ENCODE data around the gene PLEKHN1.
A peak's percentile ranks its signal among the peaks of the same experiment; 100 is the strongest.
"Not testable (repeated sequence)": the region's sequence is repeated elsewhere in the genome, so short reads cannot be mapped to it uniquely, and the experiment has no call there.

Gene PLEKHN1

DNA sequence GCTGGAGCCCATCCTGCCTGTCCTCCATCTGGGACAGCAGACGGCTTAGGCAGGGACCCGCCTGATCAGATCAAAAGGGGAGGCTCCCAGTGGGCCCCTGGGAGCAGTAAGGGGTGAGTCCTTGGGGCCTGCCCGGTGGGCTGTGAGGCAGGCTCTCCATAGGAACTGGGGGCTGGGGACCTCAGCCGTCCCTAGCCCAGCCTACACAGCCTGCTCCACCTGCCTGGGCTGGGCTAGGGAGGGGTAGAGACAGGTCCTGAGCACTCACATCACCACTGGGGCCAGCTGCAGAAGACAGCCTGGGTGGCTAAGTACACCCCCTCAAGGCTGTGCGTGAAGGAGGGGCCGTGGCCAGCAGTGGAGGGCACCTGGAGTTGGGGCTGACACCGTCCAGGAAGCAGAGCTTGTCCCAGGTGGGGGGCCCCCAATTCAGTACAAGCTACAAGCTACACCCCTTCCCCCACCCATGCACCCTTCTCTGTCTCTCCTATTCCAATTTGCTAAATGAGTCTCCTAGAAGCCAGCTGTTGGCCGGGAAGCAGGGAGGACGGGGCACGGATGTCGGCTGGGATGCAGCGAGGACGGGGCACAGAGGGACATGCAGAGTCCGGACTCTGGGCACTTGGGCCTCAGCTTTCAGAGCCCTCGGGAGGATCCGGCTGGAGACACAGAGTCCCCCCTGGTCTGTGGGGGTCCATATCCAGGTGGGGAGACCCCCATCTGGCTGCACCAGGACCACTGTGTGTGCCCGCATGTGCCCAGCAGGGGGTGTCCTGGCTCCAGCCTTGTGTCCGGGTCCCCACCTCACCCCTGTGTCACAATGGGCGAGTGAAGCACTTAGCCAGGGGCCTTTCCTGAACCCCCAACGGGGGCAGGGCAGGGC, 48.8 kb downstream of the PLEKHN1 start:
- H3K4me3 ChIP-seq (ENCODE audit: low read depth, low read length) = no peak overlapping the region
- in situ Hi-C loops (cut with HindIII; ENCODE audit: low sequenced_read_pairs) = no loop called here
- no peak for DNase-seq (ENCODE audit: low read depth)
- TF ChIP-seq, protein P1, sequence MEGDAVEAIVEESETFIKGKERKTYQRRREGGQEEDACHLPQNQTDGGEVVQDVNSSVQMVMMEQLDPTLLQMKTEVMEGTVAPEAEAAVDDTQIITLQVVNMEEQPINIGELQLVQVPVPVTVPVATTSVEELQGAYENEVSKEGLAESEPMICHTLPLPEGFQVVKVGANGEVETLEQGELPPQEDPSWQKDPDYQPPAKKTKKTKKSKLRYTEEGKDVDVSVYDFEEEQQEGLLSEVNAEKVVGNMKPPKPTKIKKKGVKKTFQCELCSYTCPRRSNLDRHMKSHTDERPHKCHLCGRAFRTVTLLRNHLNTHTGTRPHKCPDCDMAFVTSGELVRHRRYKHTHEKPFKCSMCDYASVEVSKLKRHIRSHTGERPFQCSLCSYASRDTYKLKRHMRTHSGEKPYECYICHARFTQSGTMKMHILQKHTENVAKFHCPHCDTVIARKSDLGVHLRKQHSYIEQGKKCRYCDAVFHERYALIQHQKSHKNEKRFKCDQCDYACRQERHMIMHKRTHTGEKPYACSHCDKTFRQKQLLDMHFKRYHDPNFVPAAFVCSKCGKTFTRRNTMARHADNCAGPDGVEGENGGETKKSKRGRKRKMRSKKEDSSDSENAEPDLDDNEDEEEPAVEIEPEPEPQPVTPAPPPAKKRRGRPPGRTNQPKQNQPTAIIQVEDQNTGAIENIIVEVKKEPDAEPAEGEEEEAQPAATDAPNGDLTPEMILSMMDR (IDR thresholded peaks at IDR 0.05; ENCODE audit: low read depth, low read length, missing control alignments) = peak; percentile 24

DNA sequence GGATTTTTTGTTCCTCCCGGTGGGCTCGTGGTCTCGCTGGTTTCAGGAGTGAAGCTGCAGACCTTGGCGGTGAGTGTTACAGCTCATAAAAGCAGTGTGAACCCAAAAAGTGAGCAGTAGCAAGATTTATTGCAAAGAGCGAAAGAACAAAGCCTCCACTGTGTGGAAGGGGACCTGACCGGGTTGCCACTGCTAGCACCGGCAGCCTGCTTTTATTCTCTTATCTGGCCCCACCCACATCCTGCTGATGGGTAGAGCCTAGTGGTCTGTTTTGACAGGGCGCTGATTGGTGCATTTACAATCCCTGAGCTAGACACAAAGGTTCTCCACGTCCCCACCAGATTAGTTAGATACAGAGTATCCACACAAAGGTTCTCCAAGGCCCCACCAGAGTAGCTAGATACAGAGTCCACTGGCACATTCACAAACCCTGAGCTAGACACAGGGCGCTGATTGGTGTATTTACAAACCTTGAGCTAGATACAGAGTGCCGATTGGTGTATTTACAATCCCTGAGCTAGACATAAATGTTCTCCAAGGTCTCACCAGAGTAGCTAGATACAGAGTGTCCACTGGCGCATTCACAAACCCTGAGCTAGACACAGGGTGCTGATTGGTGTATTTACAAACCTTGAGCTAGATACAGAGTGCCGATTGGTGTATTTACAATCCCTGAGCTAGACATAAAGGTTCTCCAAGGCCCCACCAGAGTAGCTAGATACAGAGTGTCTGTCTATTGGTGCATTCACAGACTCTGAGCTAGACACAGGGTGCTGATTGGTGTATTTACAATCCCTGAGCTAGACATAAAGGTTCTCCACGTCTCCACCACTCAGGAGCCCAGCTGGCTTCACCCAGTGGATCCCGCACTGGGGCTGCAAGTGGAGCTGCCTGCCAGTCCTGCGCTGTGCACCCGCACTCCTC, 51.4 kb downstream of the PLEKHN1 start:
- in situ Hi-C loops (cut with HindIII; ENCODE audit: low sequenced_read_pairs); H3K4me3 ChIP-seq (ENCODE audit: low read depth, low read length); DNase-seq (ENCODE audit: low read depth): not testable (repeated sequence)

DNA sequence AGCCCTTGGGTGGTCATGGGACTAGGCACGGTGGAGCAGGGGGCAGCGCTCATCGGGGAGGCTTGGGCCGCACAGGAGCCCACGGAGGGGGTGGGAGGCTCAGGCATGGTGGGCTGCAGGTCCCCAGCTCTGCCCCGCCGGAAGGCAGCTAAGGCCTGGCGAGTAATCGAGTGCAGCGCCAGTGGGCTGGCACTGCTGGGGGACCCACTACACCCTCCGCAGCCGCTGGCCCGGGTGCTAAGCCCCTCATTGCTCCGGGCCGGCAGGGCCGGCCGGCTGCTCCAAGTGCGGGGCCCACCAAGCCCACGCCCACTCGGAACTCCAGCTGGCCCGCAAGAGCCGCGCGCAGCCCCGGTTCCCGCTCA, 52.0 kb downstream of the PLEKHN1 start:
- in situ Hi-C loops (cut with HindIII; ENCODE audit: low sequenced_read_pairs); DNase-seq (ENCODE audit: low read depth); H3K4me3 ChIP-seq (ENCODE audit: low read depth, low read length): not testable (repeated sequence)

DNA sequence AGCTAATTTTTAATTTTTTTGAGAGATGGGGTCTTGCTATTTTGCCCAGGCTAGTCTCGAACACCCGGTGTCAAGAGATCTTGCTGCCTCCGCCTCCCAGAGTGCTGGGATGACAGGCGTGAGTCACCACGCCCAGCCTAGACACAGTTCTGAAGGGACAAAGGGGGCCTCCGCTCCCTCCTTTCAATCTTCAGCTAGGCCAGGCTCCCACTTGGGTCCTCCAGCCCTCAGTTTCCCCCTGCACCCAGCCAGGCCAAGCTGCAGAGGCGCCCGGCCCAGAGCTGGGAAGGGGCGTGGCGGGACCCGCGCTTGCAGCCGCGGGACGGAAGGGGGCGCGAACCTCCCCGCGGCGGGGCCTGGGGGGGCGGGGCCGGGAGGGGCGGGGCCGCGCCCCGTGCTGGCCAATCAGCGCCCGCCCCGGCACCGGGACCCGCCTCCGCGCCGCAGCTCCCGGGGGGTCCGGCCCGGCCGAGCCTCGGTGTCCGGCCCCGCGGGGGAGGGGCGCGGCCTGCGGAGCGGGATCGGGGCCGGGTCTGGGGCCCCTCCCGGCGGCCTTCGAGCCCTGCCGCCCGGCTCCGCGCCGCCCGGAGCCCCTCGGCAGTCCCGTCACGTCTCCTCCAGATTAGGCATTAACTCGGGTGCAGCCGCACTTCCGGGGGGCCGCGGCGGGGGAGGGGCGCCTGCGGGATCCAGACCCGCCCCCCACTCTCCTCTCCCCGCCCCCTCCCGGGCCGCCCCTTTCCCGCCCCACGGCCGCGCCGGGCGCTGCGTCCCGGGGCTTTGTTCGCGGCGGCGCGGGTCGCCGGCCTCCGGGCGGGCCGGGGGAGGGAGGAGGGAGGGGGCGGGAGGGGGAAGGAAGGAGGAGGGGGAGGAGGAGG, 53.1 kb downstream of the PLEKHN1 start:
- TF ChIP-seq, protein P1 (IDR thresholded peaks at IDR 0.05; ENCODE audit: low read depth, low read length, missing control alignments) = peak; percentile 53
- peak; percentile 43 for DNase-seq (ENCODE audit: low read depth)
- peak overlapping the region; percentile 35 for H3K4me3 ChIP-seq (ENCODE audit: low read depth, low read length)
- in situ Hi-C loops (cut with HindIII; ENCODE audit: low sequenced_read_pairs) = no loop called here

DNA sequence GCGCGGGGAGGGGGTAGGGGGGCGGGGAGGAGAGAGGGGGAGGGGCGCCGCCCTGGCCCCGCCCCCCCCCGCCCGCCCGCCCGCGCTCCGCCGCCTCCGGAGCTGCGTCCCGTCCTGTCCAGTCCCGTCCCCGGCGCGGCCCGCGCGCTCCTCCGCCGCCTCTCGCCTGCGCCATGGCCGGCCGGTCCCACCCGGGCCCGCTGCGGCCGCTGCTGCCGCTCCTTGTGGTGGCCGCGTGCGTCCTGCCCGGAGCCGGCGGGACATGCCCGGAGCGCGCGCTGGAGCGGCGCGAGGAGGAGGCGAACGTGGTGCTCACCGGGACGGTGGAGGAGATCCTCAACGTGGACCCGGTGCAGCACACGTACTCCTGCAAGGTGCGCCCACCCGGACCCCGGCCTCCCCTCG, 53.7 kb downstream of the PLEKHN1 start, which contains the start of gene AGRN:
Gene AGRN (plus strand): TSS at position 121 of the 405 bp plus-strand sequence. CDS start 53 bp downstream, at position 174.
- peak within 1 kb of the TSS; percentile 52 for H3K4me3 ChIP-seq (ENCODE audit: low read depth, low read length)
- TF ChIP-seq, protein P1 (IDR thresholded peaks at IDR 0.05; ENCODE audit: low read depth, low read length, missing control alignments) = no peak
- in situ Hi-C loops (cut with HindIII; ENCODE audit: low sequenced_read_pairs) = no loop called here
- no peak for DNase-seq (ENCODE audit: low read depth)

DNA sequence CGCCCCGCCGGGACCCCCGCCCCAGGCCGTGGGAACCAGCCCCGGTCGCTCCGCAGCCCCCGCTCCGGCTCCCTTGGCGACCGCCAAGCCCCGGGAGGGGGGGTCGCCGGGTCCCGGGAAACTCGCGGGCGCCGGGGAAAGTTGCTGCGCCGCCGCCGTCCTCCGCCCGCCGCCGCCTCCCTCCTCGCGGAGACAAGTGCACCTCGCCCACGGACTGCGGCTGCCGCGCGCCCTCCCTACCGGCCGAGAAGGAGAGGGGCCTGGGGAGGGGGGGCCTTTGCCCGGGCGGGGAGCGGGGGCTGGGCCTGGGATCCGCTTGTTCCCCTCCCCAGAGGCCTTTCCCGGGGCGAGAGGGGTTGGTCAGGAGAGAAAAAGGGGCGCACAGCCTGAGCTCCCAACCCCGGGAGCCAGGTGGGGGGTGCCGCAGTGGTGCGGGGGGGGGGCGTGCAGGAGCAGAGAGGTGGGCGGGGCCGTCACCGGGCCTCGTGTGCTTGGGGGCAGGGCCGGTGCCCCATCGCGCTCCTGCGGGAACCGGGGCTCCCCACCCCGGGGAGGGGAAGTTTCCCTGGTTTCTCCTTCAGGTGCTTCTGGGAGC, 54.2 kb downstream of the PLEKHN1 start:
- TF ChIP-seq, protein P1 (IDR thresholded peaks at IDR 0.05; ENCODE audit: low read depth, low read length, missing control alignments) = no peak
- no peak for DNase-seq (ENCODE audit: low read depth)
- peak overlapping the region; percentile 52 for H3K4me3 ChIP-seq (ENCODE audit: low read depth, low read length)
- in situ Hi-C loops (cut with HindIII; ENCODE audit: low sequenced_read_pairs) = no loop called here
